Lower lobe of right lung (tissue), 2 donors: ENCODE results near the gene ELAVL1. TPM values are rescaled to one million over a fixed set of nuclear protein-coding genes. Genes with fewer than 3 reads are reported as not detected.
"Not testable (repeated sequence)": the region's sequence is repeated elsewhere in the genome, so short reads cannot be mapped to it uniquely, and the experiment has no call there.

Experiments used
- ATAC-seq, 2 donors: fragments of 200-7000 bp; cut with Tn5 transposase; one replicate each; pipeline ENCODE4 v1.9.1; 2020 to 2022; ENCODE audit warnings: mild to moderate bottlenecking in 2 of 2, moderate library complexity in 2 of 2
- DNase-seq: peaks from one replicate; pipeline ENCODE4 v3.0.0-alpha.2; 2020
- H3K27ac ChIP-seq: fragments of 200-600 bp; one replicate; pipeline ENCODE4 v1.8.0; 2022
- H3K27me3 ChIP-seq: fragments of 200-600 bp; one replicate; pipeline ENCODE4 v1.8.0; 2022; ENCODE audit warnings: low read depth
- H3K36me3 ChIP-seq: fragments of 200-600 bp; one replicate; pipeline ENCODE4 v1.8.0; 2022; ENCODE audit warnings: mild to moderate bottlenecking
- H3K4me1 ChIP-seq: fragments of 200-600 bp; one replicate; pipeline ENCODE4 v1.8.0; 2022
- H3K4me3 ChIP-seq: fragments of 200-600 bp; one replicate; pipeline ENCODE4 v1.8.0; 2022; ENCODE audit warnings: mild to moderate bottlenecking
- H3K9me3 ChIP-seq: fragments of 200-600 bp; one replicate; pipeline ENCODE4 v1.8.0; 2022
- CTCF ChIP-seq: fragments of 200-600 bp; IDR thresholded peaks from one replicate; pipeline ENCODE4 v1.8.0; 2022; ENCODE audit warnings: antibody characterized with exemption, mild to moderate bottlenecking
- intact Hi-C: fragments of 100-400 bp; cut with DNase I; formaldehyde crosslinking; loops from one replicate; pipeline ENCODE4 v1.11.0; 2022
- total RNA-seq: library from RNA; stranded (reverse); fragmentation: NEBNext Ultra II Directional; extraction: Animal tissue kit (Norgen Biotek cat#: 25700); gene quantifications from one replicate; pipeline ENCODE4 v1.2.1, GENCODE V29; 2021
- donor health status: DM: no; HTN: yes; CAD: no; lungs with severe emphysema.

Gene ELAVL1
- total RNA-seq, 1 donor from 2014 or later = 66.3 TPM

- H3K36me3 ChIP-seq = peaks cover 72% of the 10 kb centered on the region
- no peaks in the 10 kb centered on the region for H3K9me3 ChIP-seq
- H3K4me3 ChIP-seq = no peak overlapping the region
- intact Hi-C loops = no loop called here
- H3K27ac ChIP-seq = no peak overlapping the region
- no peak for ATAC-seq
- no peak for DNase-seq
- peaks cover 7% of the 10 kb centered on the region for H3K4me1 ChIP-seq
- TF ChIP-seq CTCF = no peak
- no peaks in the 10 kb centered on the region for H3K27me3 ChIP-seq
These were observed 73.0 kb downstream of the ELAVL1 start for GRCh38 chr19:7932276-7932929.

GRCh38 chr19:7931221-7932061, 74.0 kb downstream of the ELAVL1 start:
- H3K4me1 ChIP-seq = peaks cover 13% of the 10 kb centered on the region
- peak; percentile 43 for DNase-seq
- no peak for ATAC-seq
- H3K27ac ChIP-seq = peak overlapping the region; percentile 36
- H3K9me3 ChIP-seq = no peaks in the 10 kb centered on the region
- intact Hi-C loops = no loop called here
- H3K36me3 ChIP-seq = peaks cover 62% of the 10 kb centered on the region
- no peaks in the 10 kb centered on the region for H3K27me3 ChIP-seq
- no peak overlapping the region for H3K4me3 ChIP-seq
- no peak for TF ChIP-seq CTCF

GRCh38 chr19:7930765-7931164, 74.7 kb downstream of the ELAVL1 start:
- ATAC-seq (no peak), DNase-seq (no peak)
- H3K9me3 ChIP-seq = no peaks in the 10 kb centered on the region
- intact Hi-C loops = no loop called here
- H3K27ac ChIP-seq = no peak overlapping the region
- H3K4me3 ChIP-seq = no peak overlapping the region
- TF ChIP-seq CTCF = no peak
- peaks cover 17% of the 10 kb centered on the region for H3K4me1 ChIP-seq
- H3K36me3 ChIP-seq = peaks cover 56% of the 10 kb centered on the region
- H3K27me3 ChIP-seq = no peaks in the 10 kb centered on the region

- H3K27ac ChIP-seq, DNase-seq, H3K4me3 ChIP-seq, H3K9me3 ChIP-seq, intact Hi-C loops, H3K27me3 ChIP-seq, ATAC-seq: not testable (repeated sequence)
- H3K36me3 ChIP-seq = peaks cover 48% of the 10 kb centered on the region
- H3K4me1 ChIP-seq = peaks cover 21% of the 10 kb centered on the region
These were observed 75.4 kb downstream of the ELAVL1 start for GRCh38 chr19:7930030-7930429.

GRCh38 chr19:7928741-7929701, 76.4 kb downstream of the ELAVL1 start:
- TF ChIP-seq CTCF = peak; percentile 21
- H3K27ac ChIP-seq = peak overlapping the region; percentile 62
- peaks cover 38% of the 10 kb centered on the region for H3K36me3 ChIP-seq
- H3K9me3 ChIP-seq = no peaks in the 10 kb centered on the region
- intact Hi-C loops = no loop called here
- ATAC-seq (no peak), DNase-seq (peak; percentile 61)
- peak overlapping the region; percentile 1 for H3K4me3 ChIP-seq
- peaks cover 25% of the 10 kb centered on the region for H3K4me1 ChIP-seq
- no peaks in the 10 kb centered on the region for H3K27me3 ChIP-seq
